Effector memory CD4-positive, alpha-beta T cell (primary cell): ENCODE measurements around the gene PKDCC.
"Not testable (repeated sequence)": the region's sequence is repeated elsewhere in the genome, so short reads cannot be mapped to it uniquely, and the experiment has no call there.

Source experiments
- DNase-seq, 3 donors: peaks; one replicate each; pipeline ENCODE4 v3.0.0-alpha.2; 2020
- H3K27ac ChIP-seq: 2 replicates; pipeline ENCODE4 v1.7.0; 2013; ENCODE audit warnings: mild to moderate bottlenecking, low read length, moderate library complexity; ENCODE audit not compliant: insufficient read depth, poor library complexity, severe bottlenecking
- H3K27me3 ChIP-seq: replicated peaks from 2 replicates; pipeline ENCODE4 v1.7.0; 2013; ENCODE audit warnings: mild to moderate bottlenecking, low read length; ENCODE audit not compliant: insufficient read depth, control insufficient read depth, poor library complexity, severe bottlenecking
- H3K36me3 ChIP-seq: 2 replicates; pipeline ENCODE4 v1.7.0; 2013; ENCODE audit warnings: mild to moderate bottlenecking, low read length, moderate library complexity; ENCODE audit not compliant: control insufficient read depth, insufficient read depth
- H3K4me1 ChIP-seq: 2 replicates; pipeline ENCODE4 v1.7.0; 2013; ENCODE audit warnings: low read length, mild to moderate bottlenecking; ENCODE audit not compliant: control insufficient read depth, insufficient read depth, poor library complexity, severe bottlenecking
- H3K4me3 ChIP-seq: 2 replicates; pipeline ENCODE4 v1.7.0; 2013; ENCODE audit warnings: low read length, low read depth, mild to moderate bottlenecking; ENCODE audit not compliant: insufficient read depth, poor library complexity, severe bottlenecking
- H3K9me3 ChIP-seq: 2 replicates; pipeline ENCODE4 v1.7.0; 2013; ENCODE audit warnings: mild to moderate bottlenecking, low read length, moderate library complexity; ENCODE audit not compliant: control insufficient read depth

Gene PKDCC

GRCh38 chr2:42064417-42064942 lies 16.7 kb downstream of the PKDCC start:
- H3K27me3 ChIP-seq, result no peaks in the 10 kb centered on the region
- H3K9me3 ChIP-seq, result no peaks in the 10 kb centered on the region
- H3K4me1 ChIP-seq, result no peaks in the 10 kb centered on the region
- DNase-seq, result no peak
- H3K4me3 ChIP-seq, result no peak overlapping the region
- H3K27ac ChIP-seq, result no peak overlapping the region
- no peaks in the 10 kb centered on the region for H3K36me3 ChIP-seq

- not testable (repeated sequence) for H3K4me3 ChIP-seq, H3K27ac ChIP-seq, DNase-seq, H3K4me1 ChIP-seq, H3K9me3 ChIP-seq, H3K27me3 ChIP-seq, H3K36me3 ChIP-seq
Measured at GRCh38 chr2:42065753-42066152, 17.9 kb downstream of the PKDCC start.

- H3K27me3 ChIP-seq, H3K27ac ChIP-seq, H3K4me3 ChIP-seq, DNase-seq, H3K4me1 ChIP-seq, H3K36me3 ChIP-seq, H3K9me3 ChIP-seq: not testable (repeated sequence)
Measured at GRCh38 chr2:42067001-42067400, 19.2 kb downstream of the PKDCC start.

GRCh38 chr2:42067521-42067920 lies 19.7 kb downstream of the PKDCC start:
- Histone ChIP-seq H3K4me1 (no peaks in the 10 kb centered on the region), H3K36me3 (no peaks in the 10 kb centered on the region), H3K27me3 (no peaks in the 10 kb centered on the region), H3K27ac (no peak overlapping the region), H3K4me3 (no peak overlapping the region), H3K9me3 (no peaks in the 10 kb centered on the region)
- no peak for DNase-seq

- Histone ChIP-seq H3K27me3 (no peaks in the 10 kb centered on the region), H3K27ac (no peak overlapping the region), H3K4me1 (no peaks in the 10 kb centered on the region), H3K4me3 (no peak overlapping the region), H3K9me3 (no peaks in the 10 kb centered on the region), H3K36me3 (no peaks in the 10 kb centered on the region)
- no peak for DNase-seq
Measured at GRCh38 chr2:42068571-42069178, 20.9 kb downstream of the PKDCC start.

- H3K4me3 ChIP-seq, result no peak overlapping the region
- DNase-seq, result no peak
- H3K4me1 ChIP-seq, result no peaks in the 10 kb centered on the region
- H3K9me3 ChIP-seq, result no peaks in the 10 kb centered on the region
- no peaks in the 10 kb centered on the region for H3K36me3 ChIP-seq
- no peak overlapping the region for H3K27ac ChIP-seq
- H3K27me3 ChIP-seq, result no peaks in the 10 kb centered on the region
Measured at GRCh38 chr2:42069568-42069967, 21.7 kb downstream of the PKDCC start.

- Histone ChIP-seq H3K4me1 (no peaks in the 10 kb centered on the region), H3K4me3 (no peak overlapping the region), H3K36me3 (no peaks in the 10 kb centered on the region), H3K9me3 (no peaks in the 10 kb centered on the region), H3K27me3 (no peaks in the 10 kb centered on the region), H3K27ac (no peak overlapping the region)
- DNase-seq, result no peak
Measured at GRCh38 chr2:42071791-42072190, 24.0 kb downstream of the PKDCC start.

- H3K27me3 ChIP-seq, result no peaks in the 10 kb centered on the region
- no peak overlapping the region for H3K4me3 ChIP-seq
- no peak overlapping the region for H3K27ac ChIP-seq
- DNase-seq, result no peak
- H3K9me3 ChIP-seq, result no peaks in the 10 kb centered on the region
- H3K4me1 ChIP-seq, result no peaks in the 10 kb centered on the region
- no peaks in the 10 kb centered on the region for H3K36me3 ChIP-seq
Measured at GRCh38 chr2:42072349-42073118, 24.7 kb downstream of the PKDCC start.

GRCh38 chr2:42073739-42074503 lies 26.1 kb downstream of the PKDCC start:
- H3K4me3 ChIP-seq, result no peak overlapping the region
- DNase-seq, result no peak
- no peaks in the 10 kb centered on the region for H3K4me1 ChIP-seq
- H3K9me3 ChIP-seq, result no peaks in the 10 kb centered on the region
- H3K36me3 ChIP-seq, result no peaks in the 10 kb centered on the region
- H3K27me3 ChIP-seq, result no peaks in the 10 kb centered on the region
- H3K27ac ChIP-seq, result no peak overlapping the region

- no peaks in the 10 kb centered on the region for H3K4me1 ChIP-seq
- no peak overlapping the region for H3K4me3 ChIP-seq
- H3K9me3 ChIP-seq, result no peaks in the 10 kb centered on the region
- no peak for DNase-seq
- H3K27ac ChIP-seq, result no peak overlapping the region
- no peaks in the 10 kb centered on the region for H3K36me3 ChIP-seq
- H3K27me3 ChIP-seq, result no peaks in the 10 kb centered on the region
Measured at GRCh38 chr2:42074661-42075060, 26.8 kb downstream of the PKDCC start.
